ENCODE data around the gene FLNC. TPM values are rescaled to one million over a fixed set of nuclear protein-coding genes. Genes with fewer than 3 reads are reported as not detected.

The FLNC gene
- polyA plus RNA-seq, 1 of the 3 experiments (the other 2 are of a cell fraction), result 43.7 TPM

DNA sequence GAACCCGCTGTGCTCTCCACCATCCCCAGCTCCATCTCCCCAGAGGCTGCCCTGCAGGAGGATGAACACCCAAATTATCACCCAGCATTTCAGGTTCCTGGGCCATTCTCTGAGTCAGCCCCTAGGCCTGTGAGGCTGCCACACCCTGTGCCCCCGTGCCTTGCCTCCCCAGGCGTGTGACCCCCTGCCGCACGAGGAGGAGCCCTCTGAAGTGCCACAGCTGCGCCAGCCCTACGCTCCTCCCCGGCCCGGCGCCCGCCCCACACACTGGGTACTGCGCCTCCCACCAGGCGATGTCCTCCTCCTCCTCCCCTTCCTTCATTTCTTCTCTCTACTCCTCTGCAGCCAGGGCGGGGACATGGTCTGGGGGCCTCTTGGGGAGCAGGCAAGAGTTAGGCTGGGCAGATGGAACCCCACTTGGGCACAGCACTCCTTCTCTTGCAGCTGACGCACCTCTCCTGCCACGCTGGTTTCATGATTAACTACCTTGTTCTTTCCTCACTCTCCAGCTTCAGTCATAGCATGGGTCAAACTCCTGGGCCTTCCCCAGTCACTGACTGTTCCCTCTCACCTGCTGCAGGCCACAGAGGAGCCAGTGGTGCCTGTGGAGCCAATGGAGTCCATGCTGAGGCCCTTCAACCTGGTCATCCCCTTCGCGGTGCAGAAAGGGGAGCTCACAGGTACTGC is 19.7 kb downstream of the FLNC start (continued):
- no peak for TF ChIP-seq GABPA (IDR thresholded peaks at IDR 0.05; ENCODE audit: low read depth)

GRCh38 chr7:128852537-128853254 is 22.5 kb downstream of the FLNC start:
- H3K27me3 ChIP-seq (ENCODE audit: insufficient read depth), result no peaks in the 10 kb centered on the region
- ChIA-PET CTCF (no interaction called here), POLR2A (interaction anchor here (0.7 kb wide), 1 partner anchor 10 kb away, joined by 4 read pairs; the partner anchor contains the start of gene ATP6V1F)
- no peaks in the 10 kb centered on the region for H3K9me3 ChIP-seq
- H3K4me2 ChIP-seq, result no peak overlapping the region
- H3K27ac ChIP-seq (ENCODE audit: low read depth in 2 of 2, low read length in 1 of 2), result no peak overlapping the region
- H3F3A ChIP-seq (replicated peaks; ENCODE audit: insufficient read depth), result peaks cover 26% of the 10 kb centered on the region
- no peaks in the 10 kb centered on the region for H3K9me2 ChIP-seq
- no peak for DNase-seq
- H3K79me2 ChIP-seq (ENCODE audit: insufficient read depth), result no peaks in the 10 kb centered on the region
- TF ChIP-seq PBX3 (IDR thresholded peaks at IDR 0.05), result no peak
- H2AFZ ChIP-seq (ENCODE audit: low read depth), result no peak overlapping the region
- peaks cover 18% of the 10 kb centered on the region; the same call in 1 of the 2 replicates for H4K20me1 ChIP-seq (ENCODE audit: insufficient read depth)
- no peak overlapping the region for H3K4me3 ChIP-seq (ENCODE audit: low read depth in 2 of 2, low read length in 1 of 2)
- no peaks in the 10 kb centered on the region for H3K4me1 ChIP-seq (ENCODE audit: control insufficient read depth in 1 of 2, insufficient read depth in 2 of 2, low read depth in 1 of 2, low read length in 1 of 2)
- WGBS (ENCODE audit: low lambda C conversion rate), result 90% methylated on average over 20 of the region's 28 CpGs
- peaks cover 58 to 87% of the 10 kb centered on the region in 2 experiments for H3K36me3 ChIP-seq (replicated peaks in 1 of 2; ENCODE audit: control insufficient read depth in 1 of 2, insufficient read depth in 2 of 2, low read length in 1 of 2)
- no peak overlapping the region for H3K9ac ChIP-seq

DNA sequence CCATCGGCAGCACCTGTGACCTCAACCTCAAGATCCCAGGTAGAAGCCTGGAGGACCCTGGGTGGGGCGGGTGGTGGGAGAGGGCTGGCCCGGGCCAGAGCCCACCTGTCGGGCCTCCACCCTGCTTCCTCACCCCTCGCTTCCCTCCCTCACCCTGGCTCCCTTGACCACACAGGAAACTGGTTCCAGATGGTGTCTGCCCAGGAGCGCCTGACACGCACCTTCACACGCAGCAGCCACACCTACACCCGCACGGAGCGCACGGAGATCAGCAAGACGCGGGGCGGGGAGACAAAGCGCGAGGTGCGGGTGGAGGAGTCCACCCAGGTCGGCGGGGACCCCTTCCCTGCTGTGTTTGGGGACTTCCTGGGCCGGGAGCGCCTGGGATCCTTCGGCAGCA is 23.6 kb downstream of the FLNC start:
- Histone ChIP-seq H3K9ac (no peak overlapping the region), H3K4me1 (ENCODE audit: control insufficient read depth in 1 of 2, insufficient read depth in 2 of 2, low read depth in 1 of 2, low read length in 1 of 2) (no peaks in the 10 kb centered on the region), H2AFZ (ENCODE audit: low read depth) (no peak overlapping the region), H3K4me2 (no peak overlapping the region), H4K20me1 (ENCODE audit: insufficient read depth) (peaks cover 14% of the 10 kb centered on the region; the same call in 1 of the 2 replicates), H3F3A (replicated peaks; ENCODE audit: insufficient read depth) (peaks cover 30% of the 10 kb centered on the region), H3K9me3 (no peaks in the 10 kb centered on the region), H3K27me3 (ENCODE audit: insufficient read depth) (no peaks in the 10 kb centered on the region), H3K79me2 (ENCODE audit: insufficient read depth) (no peaks in the 10 kb centered on the region), H3K36me3 (replicated peaks in 1 of 2; ENCODE audit: control insufficient read depth in 1 of 2, insufficient read depth in 2 of 2, low read length in 1 of 2) (peaks cover 54 to 79% of the 10 kb centered on the region in 2 experiments), H3K27ac (ENCODE audit: low read depth in 2 of 2, low read length in 1 of 2) (no peak overlapping the region), H3K9me2 (no peaks in the 10 kb centered on the region), H3K4me3 (ENCODE audit: low read depth in 2 of 2, low read length in 1 of 2) (no peak overlapping the region)
- no peak for TF ChIP-seq TCF12 (IDR thresholded peaks at IDR 0.05)
- TF ChIP-seq, protein P1, sequence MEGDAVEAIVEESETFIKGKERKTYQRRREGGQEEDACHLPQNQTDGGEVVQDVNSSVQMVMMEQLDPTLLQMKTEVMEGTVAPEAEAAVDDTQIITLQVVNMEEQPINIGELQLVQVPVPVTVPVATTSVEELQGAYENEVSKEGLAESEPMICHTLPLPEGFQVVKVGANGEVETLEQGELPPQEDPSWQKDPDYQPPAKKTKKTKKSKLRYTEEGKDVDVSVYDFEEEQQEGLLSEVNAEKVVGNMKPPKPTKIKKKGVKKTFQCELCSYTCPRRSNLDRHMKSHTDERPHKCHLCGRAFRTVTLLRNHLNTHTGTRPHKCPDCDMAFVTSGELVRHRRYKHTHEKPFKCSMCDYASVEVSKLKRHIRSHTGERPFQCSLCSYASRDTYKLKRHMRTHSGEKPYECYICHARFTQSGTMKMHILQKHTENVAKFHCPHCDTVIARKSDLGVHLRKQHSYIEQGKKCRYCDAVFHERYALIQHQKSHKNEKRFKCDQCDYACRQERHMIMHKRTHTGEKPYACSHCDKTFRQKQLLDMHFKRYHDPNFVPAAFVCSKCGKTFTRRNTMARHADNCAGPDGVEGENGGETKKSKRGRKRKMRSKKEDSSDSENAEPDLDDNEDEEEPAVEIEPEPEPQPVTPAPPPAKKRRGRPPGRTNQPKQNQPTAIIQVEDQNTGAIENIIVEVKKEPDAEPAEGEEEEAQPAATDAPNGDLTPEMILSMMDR (IDR thresholded peaks at IDR 0.05), result no peak
- no peak for TF ChIP-seq FOXM1 (IDR thresholded peaks at IDR 0.05; ENCODE audit: low read depth)
- no peak for TF ChIP-seq JUND (IDR thresholded peaks at IDR 0.05)
- TF ChIP-seq PBX3 (IDR thresholded peaks at IDR 0.05), result no peak
- no peak for TF ChIP-seq NRF1 (IDR thresholded peaks at IDR 0.05; ENCODE audit: low read depth, low read length)
- no peak for TF ChIP-seq CHD2 (IDR thresholded peaks at IDR 0.05; ENCODE audit: low read length, partially characterized antibody)
- no peak for TF ChIP-seq RCOR1 (IDR thresholded peaks at IDR 0.05; ENCODE audit: low read length)
- no peak for TF ChIP-seq EP300 (IDR thresholded peaks at IDR 0.05; ENCODE audit: borderline replicate concordance in 1 of 2, low read depth in 1 of 2, low read length in 1 of 2)
- TF ChIP-seq USF2 (IDR thresholded peaks at IDR 0.05; ENCODE audit: borderline replicate concordance, low read depth, low read length), result no peak
- TF ChIP-seq RXRA (IDR thresholded peaks at IDR 0.05; ENCODE audit: borderline replicate concordance, low read depth), result no peak
- TF ChIP-seq IRF3 (IDR thresholded peaks at IDR 0.05; ENCODE audit: low read depth, low read length), result no peak
- no peak for TF ChIP-seq POLR2AphosphoS5 (IDR thresholded peaks at IDR 0.05; ENCODE audit: low read depth, low read length)
- no peak for TF ChIP-seq MXI1 (IDR thresholded peaks at IDR 0.05; ENCODE audit: low read depth, low read length)
- 96% methylated on average over 21 of the region's 23 CpGs for WGBS (ENCODE audit: low lambda C conversion rate)
- POLR2A ChIA-PET, result no interaction called here
- CTCF ChIA-PET, result no interaction called here
- DNase-seq, result no peak

Measured in SK-N-SH (cell line).